WTC11 (cell line): Measurements from ENCODE around the gene AUP1. TPM values are rescaled to one million over a fixed set of nuclear protein-coding genes. Genes with fewer than 3 reads are reported as not detected.
A peak's percentile ranks its signal among the peaks of the same experiment; 100 is the strongest.

ENCODE experiments used
- ATAC-seq: fragments of 200-7000 bp; cut with Tn5 transposase; 2 replicates; pipeline ENCODE4 v1.10.0; 2021; ENCODE audit warnings: mild to moderate bottlenecking, moderate library complexity
- CTCF ChIA-PET: fragments of 300-600 bp; sonication (Branson Sonifier 250); formaldehyde crosslinking; loops from one replicate; lab custom pipeline; 2021; ENCODE audit warnings: antibody characterized with exemption; lab: Charles Lee
- POLR2A ChIA-PET: fragments of 350-600 bp; sonication (Branson Sonifier 250); formaldehyde crosslinking; loops from one replicate; lab custom pipeline; 2021; ENCODE audit warnings: antibody characterized with exemption; lab: Charles Lee
- DNase-seq: peaks from one replicate; pipeline ENCODE4 v3.0.0; 2021; ENCODE audit warnings: low spot score
- H3K27ac Mint-ChIP-seq: 2 replicates; pipeline ENCODE4 v1.8.0; 2021; ENCODE audit warnings: mixed read lengths
- H3K27me3 Mint-ChIP-seq: 2 replicates; pipeline ENCODE4 v1.8.0; 2021; ENCODE audit warnings: low read depth, mild to moderate bottlenecking, moderate library complexity, mixed read lengths
- H3K36me3 Mint-ChIP-seq: 2 replicates; pipeline ENCODE4 v1.8.0; 2021; ENCODE audit warnings: mixed read lengths
- H3K4me1 Mint-ChIP-seq: 2 replicates; pipeline ENCODE4 v1.8.0; 2022; ENCODE audit warnings: mixed read lengths
- H3K4me3 Mint-ChIP-seq: 2 replicates; pipeline ENCODE4 v1.8.0; 2021; ENCODE audit warnings: mild to moderate bottlenecking, moderate library complexity, mixed read lengths
- H3K9me3 Mint-ChIP-seq: 2 replicates; pipeline ENCODE4 v1.8.0; 2021; ENCODE audit warnings: mixed read lengths
- ATF1 ChIP-seq: sonication (generic); formaldehyde crosslinking; IDR thresholded peaks from 2 replicates; pipeline ENCODE4 v1.8.1; 2023; ENCODE audit warnings: mild to moderate bottlenecking, moderate library complexity, missing genetic modification reagents
- ATF2 ChIP-seq: sonication (generic); formaldehyde crosslinking; IDR thresholded peaks from 2 replicates; pipeline ENCODE4 v1.8.1; 2022; ENCODE audit warnings: low read depth, missing genetic modification reagents, borderline replicate concordance
- CTCF ChIP-seq: fragments of 200-600 bp; IDR thresholded peaks from 2 replicates; pipeline ENCODE4 v1.8.0; 2022; ENCODE audit warnings: antibody characterized with exemption
- ESRRA ChIP-seq: sonication (generic); formaldehyde crosslinking; IDR thresholded peaks from 2 replicates; pipeline ENCODE4 v1.8.1; 2022; ENCODE audit warnings: mild to moderate bottlenecking, missing genetic modification reagents, borderline replicate concordance
- FOXP1 ChIP-seq: sonication (generic); formaldehyde crosslinking; IDR thresholded peaks from 2 replicates; pipeline ENCODE4 v1.8.0; 2022; ENCODE audit warnings: missing genetic modification reagents, mild to moderate bottlenecking, moderate library complexity, borderline replicate concordance
- HMGA2 ChIP-seq: fragments of 250-450 bp; sonication (Bioruptor Pico); IDR thresholded peaks from 2 replicates; pipeline ENCODE4 v1.4.0; 2021; ENCODE audit warnings: mild to moderate bottlenecking, moderate library complexity
- MAX ChIP-seq: sonication (generic); formaldehyde crosslinking; IDR thresholded peaks from 2 replicates; pipeline ENCODE4 v1.8.0; 2022; ENCODE audit warnings: mild to moderate bottlenecking, missing genetic modification reagents
- MXD4 ChIP-seq: fragments of 250-450 bp; sonication (Bioruptor Pico); IDR thresholded peaks from 2 replicates; pipeline ENCODE4 v1.8.0; 2021; ENCODE audit warnings: mild to moderate bottlenecking, moderate library complexity, borderline replicate concordance
- NFATC4 ChIP-seq: fragments of 250-450 bp; sonication (Bioruptor Pico); IDR thresholded peaks from 2 replicates; pipeline ENCODE4 v1.9.0; 2021; ENCODE audit warnings: mild to moderate bottlenecking
- NFYB ChIP-seq: sonication (generic); formaldehyde crosslinking; conservative IDR thresholded peaks from 2 replicates; pipeline ENCODE4 v1.8.0; 2022; ENCODE audit warnings: low read depth, missing genetic modification reagents
- PRDM15 ChIP-seq: sonication (generic); formaldehyde crosslinking; IDR thresholded peaks from 2 replicates; pipeline ENCODE4 v1.8.0; 2022; ENCODE audit warnings: missing genetic modification reagents
- SMAD3 ChIP-seq: sonication (generic); formaldehyde crosslinking; IDR thresholded peaks from 2 replicates; pipeline ENCODE4 v1.8.0; 2022; ENCODE audit warnings: missing genetic modification reagents, mild to moderate bottlenecking, borderline replicate concordance
- SMAD4 ChIP-seq: sonication (generic); formaldehyde crosslinking; IDR thresholded peaks from 2 replicates; pipeline ENCODE4 v1.8.0; 2022; ENCODE audit warnings: mild to moderate bottlenecking, missing genetic modification reagents
- ZNF138 ChIP-seq: sonication (generic); formaldehyde crosslinking; conservative IDR thresholded peaks from 2 replicates; pipeline ENCODE4 v1.8.1; 2022; ENCODE audit warnings: mild to moderate bottlenecking, moderate library complexity, missing genetic modification reagents
- ZNF416 ChIP-seq: fragments of 250-450 bp; sonication (Bioruptor Pico); IDR thresholded peaks from 2 replicates; pipeline ENCODE4 v1.9.0; 2021; ENCODE audit warnings: mild to moderate bottlenecking, inconsistent platforms
- ZNF512 ChIP-seq: sonication (generic); formaldehyde crosslinking; IDR thresholded peaks from 2 replicates; pipeline ENCODE4 v1.8.1; 2022; ENCODE audit warnings: missing genetic modification reagents, borderline replicate concordance
- total RNA-seq: library from RNA; stranded (reverse); gene quantifications from 3 replicates; pipeline ENCODE4 v1.2.3, GENCODE V29; 2021

The AUP1 gene
- total RNA-seq, 1 experiment from 2014 or later = 84.9 TPM

GRCh38 chr2:74513605-74514367 is 15.7 kb downstream of the AUP1 start:
- peak; percentile 9 for ATAC-seq
- TF ChIP-seq ZNF512 (CRISPR knock-in tag) (0 out of 2 replicates have a peak, but pooled peaks have one; percentile 33), SMAD4 (CRISPR knock-in tag) (no peak)
- TF ChIP-seq, all 79 proteins: peak for 1
- ChIA-PET POLR2A (interaction anchor here (0.9 to 1.3 kb wide), 2 partner anchors 39 to 74 kb away, joined by 3 to 4 read pairs; no protein-coding TSS in a partner anchor), CTCF (interaction anchor here (0.6 to 2.3 kb wide), 3 partner anchors 10 to 393 kb away, joined by 4 to 8 read pairs (median 6); partner anchors contain the start of genes CCDC142 and TTC31)
- Mint-ChIP-seq H3K4me1 (peaks cover 16% of the 10 kb centered on the region), H3K27ac (no peak overlapping the region), H3K36me3 (peaks cover 9% of the 10 kb centered on the region), H3K4me3 (peak overlapping the region; percentile 65), H3K9me3 (peaks cover 8% of the 10 kb centered on the region), H3K27me3 (peaks cover 99% of the 10 kb centered on the region)
- peak; percentile 39 for DNase-seq

- no peak for ATAC-seq
- peaks cover 23% of the 10 kb centered on the region for H3K4me1 Mint-ChIP-seq
- peaks cover 9% of the 10 kb centered on the region for H3K36me3 Mint-ChIP-seq
- DNase-seq = no peak
- ChIA-PET CTCF (interaction anchor here (1.2 to 2.3 kb wide), 2 partner anchors 9 to 30 kb away, joined by 6 to 8 read pairs; partner anchors contain the start of genes CCDC142 and TTC31), POLR2A (interaction anchor here (0.9 kb wide), 1 partner anchor 40 kb away, joined by 3 read pairs; no protein-coding TSS in a partner anchor)
- no peak for TF ChIP-seq MAX (CRISPR knock-in tag)
- TF ChIP-seq PRDM15 (CRISPR knock-in tag) = no peak
- H3K27ac Mint-ChIP-seq = no peak overlapping the region
- peak overlapping the region; percentile 65 for H3K4me3 Mint-ChIP-seq
- peaks cover 99% of the 10 kb centered on the region for H3K27me3 Mint-ChIP-seq
- peaks cover 8% of the 10 kb centered on the region for H3K9me3 Mint-ChIP-seq
These were observed 16.5 kb downstream of the AUP1 start for GRCh38 chr2:74512744-74513604.

GRCh38 chr2:74511104-74511989 is 18.2 kb downstream of the AUP1 start:
- ATAC-seq = no peak
- CTCF ChIA-PET = interaction anchor here (0.8 to 1.2 kb wide), 3 partner anchors 10 to 76 kb away, joined by 3 to 6 read pairs (median 4); no protein-coding TSS in a partner anchor
- TF ChIP-seq NFYB (CRISPR knock-in tag) = no peak
- TF ChIP-seq FOXP1 (CRISPR knock-in tag) = no peak
- TF ChIP-seq ATF2 = no peak
- no peak for TF ChIP-seq NFATC4 (CRISPR knock-in tag)
- no peak for TF ChIP-seq HMGA2 (CRISPR knock-in tag)
- TF ChIP-seq CTCF = no peak
- no peak for TF ChIP-seq SMAD3 (CRISPR knock-in tag)
- TF ChIP-seq ZNF138 (CRISPR knock-in tag) = no peak
- TF ChIP-seq ATF1 (CRISPR knock-in tag) = no peak
- no peak for TF ChIP-seq ESRRA (CRISPR knock-in tag)
- TF ChIP-seq ZNF416 = no peak
- no peak for TF ChIP-seq MXD4 (CRISPR knock-in tag)

More at GRCh38 chr2:74511104-74511989, 18.2 kb downstream of the AUP1 start:
- POLR2A ChIA-PET = interaction anchor here (0.7 kb wide), 2 partner anchors 10 to 29 kb away, joined by 5 to 6 read pairs; no protein-coding TSS in a partner anchor
- no peak for DNase-seq
- Mint-ChIP-seq H3K27ac (no peak overlapping the region), H3K4me3 (no peak overlapping the region), H3K27me3 (peaks cover 95% of the 10 kb centered on the region), H3K9me3 (peaks cover 1% of the 10 kb centered on the region; the same call in 1 of the 2 replicates), H3K4me1 (peaks cover 30% of the 10 kb centered on the region), H3K36me3 (peaks cover 6% of the 10 kb centered on the region)
